WTC11 (cell line): Measurements from ENCODE around the gene DNAAF6. TPM values are rescaled to one million over a fixed set of nuclear protein-coding genes. Genes with fewer than 3 reads are reported as not detected.

Experiments
- ATAC-seq: fragments of 200-7000 bp; cut with Tn5 transposase; 2 replicates; pipeline ENCODE4 v1.10.0; 2021; ENCODE audit warnings: mild to moderate bottlenecking, moderate library complexity
- CTCF ChIA-PET: fragments of 300-600 bp; sonication (Branson Sonifier 250); formaldehyde crosslinking; loops from one replicate; lab custom pipeline; 2021; ENCODE audit warnings: antibody characterized with exemption; lab: Charles Lee
- POLR2A ChIA-PET: fragments of 350-600 bp; sonication (Branson Sonifier 250); formaldehyde crosslinking; loops from one replicate; lab custom pipeline; 2021; ENCODE audit warnings: antibody characterized with exemption; lab: Charles Lee
- DNase-seq: peaks from one replicate; pipeline ENCODE4 v3.0.0; 2021; ENCODE audit warnings: low spot score
- H3K27ac Mint-ChIP-seq: 2 replicates; pipeline ENCODE4 v1.8.0; 2021; ENCODE audit warnings: mixed read lengths
- H3K27me3 Mint-ChIP-seq: 2 replicates; pipeline ENCODE4 v1.8.0; 2021; ENCODE audit warnings: low read depth, mild to moderate bottlenecking, moderate library complexity, mixed read lengths
- H3K36me3 Mint-ChIP-seq: 2 replicates; pipeline ENCODE4 v1.8.0; 2021; ENCODE audit warnings: mixed read lengths
- H3K4me1 Mint-ChIP-seq: 2 replicates; pipeline ENCODE4 v1.8.0; 2022; ENCODE audit warnings: mixed read lengths
- H3K4me3 Mint-ChIP-seq: 2 replicates; pipeline ENCODE4 v1.8.0; 2021; ENCODE audit warnings: mild to moderate bottlenecking, moderate library complexity, mixed read lengths
- H3K9me3 Mint-ChIP-seq: 2 replicates; pipeline ENCODE4 v1.8.0; 2021; ENCODE audit warnings: mixed read lengths
- AR ChIP-seq: fragments of 250-450 bp; sonication (Bioruptor Pico); IDR thresholded peaks from 2 replicates; pipeline ENCODE4 v1.9.0; 2021; ENCODE audit warnings: mild to moderate bottlenecking
- ATF2 ChIP-seq: sonication (generic); formaldehyde crosslinking; IDR thresholded peaks from 2 replicates; pipeline ENCODE4 v1.8.1; 2022; ENCODE audit warnings: low read depth, missing genetic modification reagents, borderline replicate concordance
- ATF3 ChIP-seq: sonication (generic); formaldehyde crosslinking; conservative IDR thresholded peaks from 2 replicates; pipeline ENCODE4 v1.8.1; 2022; ENCODE audit warnings: mild to moderate bottlenecking, missing genetic modification reagents
- CDX4 ChIP-seq: fragments of 250-450 bp; sonication (Bioruptor Pico); IDR thresholded peaks from 2 replicates; pipeline ENCODE4 v1.9.0; 2021; ENCODE audit warnings: moderate library complexity, mild to moderate bottlenecking, inconsistent platforms, borderline replicate concordance
- CREB1 ChIP-seq: sonication (generic); formaldehyde crosslinking; IDR thresholded peaks from 2 replicates; pipeline ENCODE4 v1.8.0; 2023; ENCODE audit warnings: mild to moderate bottlenecking, missing genetic modification reagents
- ESRRA ChIP-seq: sonication (generic); formaldehyde crosslinking; IDR thresholded peaks from 2 replicates; pipeline ENCODE4 v1.8.1; 2022; ENCODE audit warnings: mild to moderate bottlenecking, missing genetic modification reagents, borderline replicate concordance
- FOXJ3 ChIP-seq: sonication (generic); formaldehyde crosslinking; IDR thresholded peaks from 2 replicates; pipeline ENCODE4 v1.9.0; 2021; ENCODE audit warnings: missing genetic modification reagents, mild to moderate bottlenecking, borderline replicate concordance
- FOXP4 ChIP-seq: sonication (generic); formaldehyde crosslinking; IDR thresholded peaks from 2 replicates; pipeline ENCODE4 v1.8.0; 2022; ENCODE audit warnings: mild to moderate bottlenecking, missing genetic modification reagents
- GRHL2 ChIP-seq: fragments of 250-450 bp; sonication (Bioruptor Pico); IDR thresholded peaks from 2 replicates; pipeline ENCODE4 v1.8.0; 2022; ENCODE audit warnings: mild to moderate bottlenecking, moderate library complexity; ENCODE audit not compliant: insufficient replicate concordance, severe bottlenecking
- IRF2 ChIP-seq: sonication (generic); formaldehyde crosslinking; IDR thresholded peaks from 2 replicates; pipeline ENCODE4 v1.8.0; 2022; ENCODE audit warnings: low read depth, missing genetic modification reagents, borderline replicate concordance
- MYBL2 ChIP-seq: sonication (generic); formaldehyde crosslinking; IDR thresholded peaks from 2 replicates; pipeline ENCODE4 v1.8.1; 2023; ENCODE audit warnings: mild to moderate bottlenecking, moderate library complexity, missing genetic modification reagents
- NR3C1 ChIP-seq: sonication (generic); formaldehyde crosslinking; conservative IDR thresholded peaks from 2 replicates; pipeline ENCODE4 v1.8.1; 2023; ENCODE audit warnings: low read depth, mild to moderate bottlenecking, missing genetic modification reagents
- PREB ChIP-seq: sonication (generic); formaldehyde crosslinking; IDR thresholded peaks from 2 replicates; pipeline ENCODE4 v1.8.1; 2022; ENCODE audit warnings: mild to moderate bottlenecking, missing genetic modification reagents, moderate library complexity, borderline replicate concordance
- PRRX2 ChIP-seq: fragments of 250-450 bp; sonication (Bioruptor Pico); IDR thresholded peaks from 2 replicates; pipeline ENCODE4 v1.8.0; 2021; ENCODE audit warnings: mild to moderate bottlenecking
- SMAD3 ChIP-seq: sonication (generic); formaldehyde crosslinking; IDR thresholded peaks from 2 replicates; pipeline ENCODE4 v1.8.0; 2022; ENCODE audit warnings: missing genetic modification reagents, mild to moderate bottlenecking, borderline replicate concordance
- ZBTB21 ChIP-seq: sonication (generic); formaldehyde crosslinking; IDR thresholded peaks from 2 replicates; pipeline ENCODE4 v1.8.1; 2023; ENCODE audit warnings: mild to moderate bottlenecking, missing genetic modification reagents, borderline replicate concordance
- ZBTB43 ChIP-seq: sonication (generic); formaldehyde crosslinking; IDR thresholded peaks from 2 replicates; pipeline ENCODE4 v1.8.1; 2023; ENCODE audit warnings: mild to moderate bottlenecking, missing genetic modification reagents
- ZNF138 ChIP-seq: sonication (generic); formaldehyde crosslinking; conservative IDR thresholded peaks from 2 replicates; pipeline ENCODE4 v1.8.1; 2022; ENCODE audit warnings: mild to moderate bottlenecking, moderate library complexity, missing genetic modification reagents
- ZNF281 ChIP-seq: sonication (generic); formaldehyde crosslinking; IDR thresholded peaks from 2 replicates; pipeline ENCODE4 v1.8.0; 2023; ENCODE audit warnings: mild to moderate bottlenecking, missing genetic modification reagents
- ZNF416 ChIP-seq: fragments of 250-450 bp; sonication (Bioruptor Pico); IDR thresholded peaks from 2 replicates; pipeline ENCODE4 v1.9.0; 2021; ENCODE audit warnings: mild to moderate bottlenecking, inconsistent platforms
- ZNF512 ChIP-seq: sonication (generic); formaldehyde crosslinking; IDR thresholded peaks from 2 replicates; pipeline ENCODE4 v1.8.1; 2022; ENCODE audit warnings: missing genetic modification reagents, borderline replicate concordance
- total RNA-seq: library from RNA; stranded (reverse); gene quantifications from 3 replicates; pipeline ENCODE4 v1.2.3, GENCODE V29; 2021

Gene DNAAF6
- total RNA-seq, 1 experiment from 2014 or later = not detected

GRCh38 chrX:107213477-107213876, 7.1 kb downstream of the DNAAF6 start:
- Mint-ChIP-seq H3K9me3 (no peaks in the 10 kb centered on the region), H3K27ac (no peak overlapping the region), H3K4me3 (no peak overlapping the region), H3K36me3 (no peaks in the 10 kb centered on the region), H3K4me1 (peaks cover 11% of the 10 kb centered on the region), H3K27me3 (no peaks in the 10 kb centered on the region)
- CTCF ChIA-PET = interaction anchor here (0.7 kb wide), 1 partner anchor 58 kb away, joined by 4 read pairs; no protein-coding TSS in a partner anchor
- no peak for TF ChIP-seq PRRX2 (CRISPR knock-in tag)
- TF ChIP-seq SMAD3 = no peak
- no peak for TF ChIP-seq ESRRA
- TF ChIP-seq AR = no peak
- no peak for TF ChIP-seq PREB (CRISPR knock-in tag)
- no peak for TF ChIP-seq FOXJ3 (CRISPR knock-in tag)
- TF ChIP-seq ZNF416 = no peak
- no peak for TF ChIP-seq CDX4 (CRISPR knock-in tag)
- no peak for TF ChIP-seq IRF2 (CRISPR knock-in tag)
- no peak for TF ChIP-seq GRHL2 (CRISPR knock-in tag)
- no peak for TF ChIP-seq ZBTB21 (CRISPR knock-in tag)
- no peak for TF ChIP-seq ZNF138
- no peak for TF ChIP-seq ATF3
- no peak for TF ChIP-seq MYBL2 (CRISPR knock-in tag)
- TF ChIP-seq FOXP4 = no peak
- no peak for TF ChIP-seq NR3C1 (CRISPR knock-in tag)
- DNase-seq = no peak
- ATAC-seq = no peak
- POLR2A ChIA-PET = no interaction called here

GRCh38 chrX:107226757-107227156, 20.3 kb downstream of the DNAAF6 start:
- H3K27ac Mint-ChIP-seq = no peak overlapping the region
- CTCF ChIA-PET = no interaction called here
- POLR2A ChIA-PET = no interaction called here
- TF ChIP-seq CREB1 (CRISPR knock-in tag) (no peak), NR3C1 (CRISPR knock-in tag) (no peak), GRHL2 (CRISPR knock-in tag) (no peak), ZBTB43 (no peak), ATF2 (CRISPR knock-in tag) (no peak), ZNF281 (CRISPR knock-in tag) (no peak), ZNF512 (CRISPR knock-in tag) (no peak), MYBL2 (CRISPR knock-in tag) (no peak)

More at GRCh38 chrX:107226757-107227156, 20.3 kb downstream of the DNAAF6 start:
- Mint-ChIP-seq H3K27me3 (no peaks in the 10 kb centered on the region), H3K4me3 (no peak overlapping the region), H3K36me3 (no peaks in the 10 kb centered on the region), H3K9me3 (no peaks in the 10 kb centered on the region), H3K4me1 (no peaks in the 10 kb centered on the region)
- DNase-seq = no peak
- ATAC-seq = no peak
